Spinal cord (tissue), 10 donors: ENCODE results near the gene NDUFA6. TPM values are rescaled to one million over a fixed set of nuclear protein-coding genes. Genes with fewer than 3 reads are reported as not detected.
"Not testable (repeated sequence)": the region's sequence is repeated elsewhere in the genome, so short reads cannot be mapped to it uniquely, and the experiment has no call there.

ENCODE experiments used
- DNase-seq, 6 donors: peaks; one replicate each; pipeline versions ENCODE4 v3.0.0 to v3.0.0-alpha.2; 2013 to 2015; ENCODE audit warnings: low spot score in 6 of 6, low read depth in 4 of 6
- H3K27ac ChIP-seq: one replicate; pipeline ENCODE4 v1.5.1; 2013; ENCODE audit warnings: low read depth, low read length, control low read depth
- H3K27me3 ChIP-seq: one replicate; pipeline ENCODE4 v1.6.1; 2013; ENCODE audit warnings: low read length; ENCODE audit not compliant: control insufficient read depth, insufficient read depth
- H3K36me3 ChIP-seq: one replicate; pipeline ENCODE4 v1.6.1; 2013; ENCODE audit warnings: low read length; ENCODE audit not compliant: control insufficient read depth, insufficient read depth
- H3K4me1 ChIP-seq: one replicate; pipeline ENCODE4 v1.6.1; 2013; ENCODE audit warnings: low read length; ENCODE audit not compliant: control insufficient read depth, insufficient read depth
- H3K4me3 ChIP-seq: one replicate; pipeline ENCODE4 v1.5.1; 2013; ENCODE audit warnings: low read depth, low read length, control low read depth
- H3K9me3 ChIP-seq: one replicate; pipeline ENCODE4 v1.6.1; 2013; ENCODE audit warnings: low read length; ENCODE audit not compliant: control insufficient read depth, insufficient read depth
- WGBS: methylation state at CpG from one replicate; pipeline ENCODE4 v1.1.5; 2013; ENCODE audit warnings: missing lambda C conversion rate; ENCODE audit not compliant: insufficient coverage; 5-methylcytosine and 5-hydroxymethylcytosine counted together
- polyA plus RNA-seq, 2 donors: library from polyadenylated mRNA; unstranded; fragments of 120-200 nt; gene quantifications; one replicate each; pipeline ENCODE4 v1.2.1, GENCODE V29; 2013; ENCODE audit not compliant: insufficient read length in 2 of 2
- total RNA-seq, 2 donors: library from RNA; depleted of rRNA in 1 of 2; stranded (reverse); fragments of 120-200 nt in 1 of 2; fragments of >200 nt in 1 of 2; gene quantifications; one replicate each; pipeline versions ENCODE4 v1.2.3 to v1.2.4, GENCODE V29; 2013 to 2014
- donor health status: healthy.

NDUFA6 gene
- total and polyA plus RNA-seq, 4 donors: 62.3 to 125 (median 110) TPM

- no peaks in the 10 kb centered on the region for H3K27me3 ChIP-seq
- H3K9me3 ChIP-seq: no peaks in the 10 kb centered on the region
- peaks cover 19% of the 10 kb centered on the region for H3K36me3 ChIP-seq
- peaks cover 4% of the 10 kb centered on the region for H3K4me1 ChIP-seq
- DNase-seq: no peak
- no peak overlapping the region for H3K4me3 ChIP-seq
- no peak overlapping the region for H3K27ac ChIP-seq
- WGBS: 78% methylated on average over 8 of the region's 8 CpGs
Observed at GRCh38 chr22:42131562-42131961, 41.0 kb upstream of the NDUFA6 start.

- WGBS: 88% methylated on average over 12 of the region's 14 CpGs
- peaks cover 24% of the 10 kb centered on the region for H3K36me3 ChIP-seq
- H3K4me1 ChIP-seq, DNase-seq, H3K9me3 ChIP-seq, H3K27me3 ChIP-seq, H3K4me3 ChIP-seq, H3K27ac ChIP-seq: not testable (repeated sequence)
Observed at GRCh38 chr22:42130639-42131431, 40.3 kb upstream of the NDUFA6 start, which contains the start of gene CYP2D6. CYP2D6 (minus strand) TSS chr22:42130810; CDS start chr22:42130791, 19 bp downstream.

GRCh38 chr22:42130182-42130581 is 39.6 kb upstream of the NDUFA6 start:
- not testable (repeated sequence) for H3K9me3 ChIP-seq, H3K4me1 ChIP-seq, H3K27me3 ChIP-seq, H3K27ac ChIP-seq, DNase-seq, H3K4me3 ChIP-seq
- H3K36me3 ChIP-seq: peaks cover 26% of the 10 kb centered on the region
- WGBS: 20% methylated on average over 1 of the region's 7 CpGs

GRCh38 chr22:42128776-42129694 is 38.5 kb upstream of the NDUFA6 start:
- H3K36me3 ChIP-seq: peaks cover 26% of the 10 kb centered on the region
- H3K4me3 ChIP-seq, H3K4me1 ChIP-seq, H3K27me3 ChIP-seq, H3K27ac ChIP-seq, H3K9me3 ChIP-seq: not testable (repeated sequence)
- DNase-seq: peak in 1 of 6 donors; percentile 19
- 73% methylated on average over 65 of the region's 65 CpGs for WGBS

- not testable (repeated sequence) for H3K27me3 ChIP-seq, H3K4me3 ChIP-seq, H3K27ac ChIP-seq, DNase-seq, H3K9me3 ChIP-seq, H3K4me1 ChIP-seq
- WGBS: 85% methylated on average over 13 of the region's 13 CpGs
- H3K36me3 ChIP-seq: peaks cover 26% of the 10 kb centered on the region
Observed at GRCh38 chr22:42128007-42128406, 37.4 kb upstream of the NDUFA6 start.

- H3K9me3 ChIP-seq: no peaks in the 10 kb centered on the region
- no peaks in the 10 kb centered on the region for H3K27me3 ChIP-seq
- no peak for DNase-seq
- WGBS: 95% methylated on average over 16 of the region's 16 CpGs
- H3K36me3 ChIP-seq: peaks cover 26% of the 10 kb centered on the region
- H3K27ac ChIP-seq: no peak overlapping the region
- H3K4me1 ChIP-seq: no peaks in the 10 kb centered on the region
- H3K4me3 ChIP-seq: no peak overlapping the region
Observed at GRCh38 chr22:42127606-42128005, 37.0 kb upstream of the NDUFA6 start.

- WGBS: no CpG with 5 or more reads among the region's 4 CpGs
- not testable (repeated sequence) for DNase-seq, H3K27me3 ChIP-seq, H3K4me3 ChIP-seq, H3K9me3 ChIP-seq, H3K4me1 ChIP-seq, H3K27ac ChIP-seq
- H3K36me3 ChIP-seq: peaks cover 19% of the 10 kb centered on the region
Observed at GRCh38 chr22:42123529-42123928, 33.0 kb upstream of the NDUFA6 start.

- DNase-seq, H3K9me3 ChIP-seq, H3K27me3 ChIP-seq, H3K36me3 ChIP-seq, H3K27ac ChIP-seq, H3K4me1 ChIP-seq, H3K4me3 ChIP-seq: not testable (repeated sequence)
- 88% methylated on average over 13 of the region's 15 CpGs for WGBS
Observed at GRCh38 chr22:42120231-42121021, 29.9 kb upstream of the NDUFA6 start.

- Histone ChIP-seq H3K4me1 (no peaks in the 10 kb centered on the region), H3K27me3 (no peaks in the 10 kb centered on the region), H3K4me3 (no peak overlapping the region), H3K9me3 (no peaks in the 10 kb centered on the region), H3K27ac (no peak overlapping the region), H3K36me3 (no peaks in the 10 kb centered on the region)
- WGBS: 65% methylated on average over 3 of the region's 4 CpGs
- DNase-seq: no peak
Observed at GRCh38 chr22:42116848-42117424, 26.4 kb upstream of the NDUFA6 start.
